CD4-positive, alpha-beta T cell treated with Interleukin-12 subunit alpha and Interleukin-12 subunit beta, for 1 hour (primary cell): Measurements from ENCODE around the gene AFDN.
"Not testable (repeated sequence)": the region's sequence is repeated elsewhere in the genome, so short reads cannot be mapped to it uniquely, and the experiment has no call there.

Experiments
- DNase-seq: peaks from one replicate; pipeline ENCODE4 v3.0.0-alpha.2; 2020

The AFDN gene

DNA sequence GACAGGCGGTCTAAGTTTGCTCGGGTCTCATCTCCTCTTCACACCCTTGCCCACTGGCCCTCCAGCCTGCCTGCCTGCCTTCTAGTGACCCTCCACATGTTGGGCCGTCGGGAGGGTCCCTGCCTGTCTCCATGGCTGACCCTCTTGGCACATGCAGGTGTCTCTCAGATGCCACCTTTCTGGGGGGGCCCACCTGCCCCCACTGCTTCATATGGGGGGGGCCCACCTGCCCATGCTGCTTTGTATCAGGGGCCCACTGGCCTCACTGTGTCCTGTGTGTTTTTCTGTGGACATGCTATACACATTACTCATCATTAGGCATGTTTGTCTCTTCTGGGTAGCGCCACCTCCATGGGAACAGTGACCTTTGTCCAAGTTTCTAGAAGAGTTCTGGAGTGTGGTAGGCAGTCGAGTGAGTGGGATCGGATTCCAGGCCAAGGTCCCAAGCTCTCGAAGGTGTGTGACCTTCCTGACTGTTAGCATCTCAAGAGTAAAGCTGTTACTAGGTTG, 130.3 kb downstream of the AFDN start:
- no peak for DNase-seq

DNA sequence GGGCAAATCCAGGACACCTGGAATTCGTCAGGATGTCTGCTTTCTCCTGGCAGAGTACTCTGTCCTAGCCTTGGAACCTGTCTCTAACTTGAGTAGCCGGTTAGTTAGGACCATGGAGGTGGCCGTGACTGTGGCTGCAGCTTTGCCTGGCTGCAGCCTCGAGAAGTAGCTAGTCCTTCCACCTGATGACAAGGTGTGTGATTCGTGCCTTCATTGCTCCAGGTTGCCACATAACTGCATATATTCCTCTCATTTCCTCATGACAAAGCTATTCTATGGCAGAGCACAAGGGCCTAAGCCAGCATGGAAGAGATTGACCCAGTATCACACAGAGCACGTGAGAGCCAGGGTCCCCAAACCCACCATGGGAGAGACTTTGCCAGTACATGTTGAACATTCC, 130.9 kb downstream of the AFDN start:
- DNase-seq = no peak

DNA sequence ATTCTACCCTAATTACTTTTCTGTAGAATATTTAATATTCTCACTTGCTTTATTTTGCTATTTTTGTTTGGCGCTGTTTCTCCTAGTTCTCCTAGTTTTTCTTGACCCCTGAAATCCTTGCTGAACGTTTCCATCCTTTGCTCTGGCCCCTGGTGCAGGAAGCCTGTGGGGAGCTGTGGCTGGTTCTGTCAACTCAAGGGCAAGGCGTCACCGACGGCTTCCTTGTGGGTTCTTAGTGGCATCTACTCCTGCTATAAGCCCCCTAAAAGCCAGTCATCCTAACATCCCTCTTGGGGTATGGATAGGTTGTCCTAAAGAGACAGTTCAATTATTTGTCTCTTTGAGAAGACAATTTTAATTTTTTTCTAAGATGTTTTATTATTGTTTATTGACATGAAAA, 133.9 kb downstream of the AFDN start:
- DNase-seq = no peak

DNA sequence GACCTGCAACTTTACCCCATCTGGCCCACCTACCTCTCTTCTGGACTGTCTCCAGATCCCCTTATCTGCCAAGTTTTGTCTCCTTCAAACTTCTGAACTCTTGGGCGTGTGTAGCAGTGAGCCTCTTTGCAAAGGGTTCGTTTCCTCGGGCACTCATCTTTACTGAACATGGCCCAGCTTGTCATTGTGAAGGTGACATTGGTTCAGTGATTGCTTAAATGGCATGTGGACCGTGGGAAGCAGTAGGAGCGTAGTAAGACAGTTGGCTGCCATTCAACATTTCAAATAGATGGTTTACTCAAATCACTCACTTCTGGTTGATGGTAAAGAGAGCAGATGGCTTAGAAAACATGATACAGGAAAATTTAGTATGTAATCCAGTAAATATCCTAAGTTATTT, 136.0 kb downstream of the AFDN start:
- no peak for DNase-seq

DNA sequence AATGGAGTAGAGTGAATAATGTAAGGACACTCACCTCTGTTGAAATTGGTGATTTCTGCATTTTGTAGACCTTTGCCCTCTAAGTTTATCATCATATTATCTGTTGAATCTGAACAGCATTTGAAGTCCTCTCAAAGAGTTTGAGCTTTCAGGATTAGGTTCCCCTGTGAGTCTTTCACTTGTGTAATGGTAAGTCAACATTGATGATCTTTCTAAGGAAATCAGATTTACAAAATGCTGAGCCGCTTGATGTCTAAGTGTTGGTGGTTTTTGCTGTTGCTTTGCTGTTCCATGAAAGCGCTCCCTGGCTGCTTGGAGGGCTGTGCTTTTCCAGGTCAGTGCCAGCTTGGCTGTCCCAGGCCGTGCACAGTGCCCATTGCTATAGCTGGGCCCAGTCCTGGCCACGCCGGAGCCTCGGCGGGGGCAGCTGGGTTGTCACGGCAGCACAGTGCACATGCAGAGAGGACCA, 136.9 kb downstream of the AFDN start:
- no peak for DNase-seq

DNA sequence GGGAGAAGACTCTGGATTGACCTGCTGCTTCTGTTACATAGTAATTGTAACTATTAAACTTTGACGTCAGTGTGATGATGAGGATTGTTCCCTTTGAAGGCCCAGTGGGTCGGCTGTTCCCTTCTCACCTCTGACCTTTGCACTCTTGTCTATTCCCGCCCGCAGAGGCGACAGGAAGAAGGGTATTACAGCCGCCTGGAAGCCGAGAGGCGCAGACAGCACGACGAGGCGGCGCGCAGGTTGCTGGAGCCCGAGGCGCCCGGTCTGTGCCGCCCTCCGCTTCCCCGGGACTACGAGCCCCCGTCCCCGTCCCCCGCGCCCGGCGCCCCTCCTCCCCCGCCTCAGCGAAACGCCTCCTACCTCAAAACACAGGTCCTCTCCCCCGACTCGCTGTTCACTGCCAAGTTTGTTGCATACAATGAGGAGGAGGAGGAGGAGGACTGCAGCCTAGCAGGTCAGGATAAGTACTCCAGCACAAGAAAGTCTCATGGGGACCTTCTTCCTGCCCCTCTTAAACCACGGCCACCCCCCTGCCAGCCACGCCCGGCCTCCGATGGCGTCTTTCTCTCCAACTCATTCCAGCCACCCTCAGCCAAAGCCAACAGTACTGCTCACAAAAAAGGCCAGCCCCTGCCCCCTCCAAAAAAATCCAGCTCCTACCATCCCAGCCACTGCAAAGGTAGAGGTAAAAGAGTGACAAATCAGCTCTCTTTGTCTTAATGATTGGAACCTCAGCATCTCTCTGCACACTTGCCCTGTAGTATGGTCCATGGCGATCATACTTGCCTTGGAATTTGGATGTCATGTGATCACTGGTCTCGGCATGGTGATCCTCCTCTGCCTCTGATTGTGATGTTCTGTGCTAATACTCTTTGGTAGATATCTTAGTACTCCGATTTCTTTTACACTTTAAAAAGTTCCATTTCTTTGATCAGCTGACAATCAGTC, 139.2 kb downstream of the AFDN start:
- no peak for DNase-seq

DNA sequence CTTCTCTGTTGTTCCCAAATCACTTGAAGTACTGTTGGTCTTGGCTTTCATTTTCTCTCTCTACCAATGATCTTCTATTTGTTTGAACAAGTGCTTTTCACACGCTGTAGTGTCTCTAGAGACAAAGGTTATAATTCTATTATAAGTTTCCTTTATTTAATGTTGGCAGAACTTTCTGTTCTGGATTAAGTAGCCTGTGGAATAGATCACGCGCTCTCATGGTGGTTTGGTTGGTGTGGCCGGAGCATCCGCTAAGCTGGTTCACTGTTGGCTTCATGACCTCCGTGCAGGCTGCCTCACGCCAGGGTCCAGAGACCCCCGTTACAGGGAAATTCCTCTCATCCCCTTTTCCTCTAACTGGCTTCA, 139.8 kb downstream of the AFDN start:
- DNase-seq = no peak

DNA sequence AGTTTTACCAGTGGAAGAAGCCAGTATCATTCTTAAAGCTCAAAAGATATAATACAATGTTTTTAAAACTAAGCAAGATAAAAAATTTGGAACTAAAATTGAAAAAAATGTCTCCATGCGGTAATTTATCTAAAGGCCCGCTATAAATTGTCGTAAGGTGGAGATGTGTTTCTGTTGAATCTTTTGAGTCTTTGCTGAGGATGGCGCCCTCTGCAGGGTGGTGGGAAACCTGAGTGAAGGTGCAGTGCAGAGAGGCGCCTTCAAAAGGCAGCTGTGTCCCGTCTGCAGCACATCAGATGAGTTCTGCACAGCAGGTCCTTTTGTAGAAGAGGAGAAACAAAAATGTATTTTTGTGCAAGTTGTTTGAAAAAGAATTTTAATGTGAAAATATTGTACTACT, 141.4 kb downstream of the AFDN start:
- DNase-seq = no peak

DNA sequence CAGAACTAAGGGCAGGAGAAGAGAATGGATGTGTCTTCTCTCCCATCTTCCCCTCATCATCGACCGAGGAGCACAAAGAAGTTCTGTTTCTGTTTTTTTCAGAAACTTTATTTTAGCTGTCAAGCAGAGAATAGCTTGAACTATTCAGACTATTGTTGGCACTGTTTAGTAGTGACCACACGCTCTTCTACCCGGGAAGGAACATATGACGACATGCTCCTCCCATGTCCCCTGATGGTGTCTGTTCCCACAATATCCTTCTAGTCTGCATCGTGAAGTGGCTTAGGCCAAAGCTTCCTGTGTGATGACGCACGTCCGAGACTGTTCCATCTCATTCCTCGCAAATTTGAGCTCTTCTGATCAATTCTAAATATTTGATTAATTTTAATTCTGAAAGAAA, 143.5 kb downstream of the AFDN start:
- DNase-seq = no peak

DNA sequence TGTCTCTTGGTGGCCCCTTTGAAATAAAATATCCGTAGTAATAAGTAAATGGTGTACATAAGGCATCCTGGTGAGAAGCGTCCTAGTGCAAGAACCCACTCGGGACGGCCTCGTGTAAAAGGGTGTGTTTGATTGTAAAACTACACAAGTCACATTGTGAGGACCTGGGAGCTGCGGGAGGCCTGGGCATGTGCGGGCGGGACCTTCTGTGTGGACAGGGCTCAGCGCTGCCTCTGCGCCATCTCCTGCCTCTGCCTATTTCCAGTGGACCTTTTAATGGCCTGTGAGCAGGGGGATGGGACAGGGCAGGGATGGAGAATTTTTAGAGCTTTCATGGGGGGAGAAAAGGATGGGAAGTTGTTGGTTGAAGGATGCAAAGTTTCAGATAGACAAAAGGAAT, 145.5 kb downstream of the AFDN start:
- no peak for DNase-seq

DNA sequence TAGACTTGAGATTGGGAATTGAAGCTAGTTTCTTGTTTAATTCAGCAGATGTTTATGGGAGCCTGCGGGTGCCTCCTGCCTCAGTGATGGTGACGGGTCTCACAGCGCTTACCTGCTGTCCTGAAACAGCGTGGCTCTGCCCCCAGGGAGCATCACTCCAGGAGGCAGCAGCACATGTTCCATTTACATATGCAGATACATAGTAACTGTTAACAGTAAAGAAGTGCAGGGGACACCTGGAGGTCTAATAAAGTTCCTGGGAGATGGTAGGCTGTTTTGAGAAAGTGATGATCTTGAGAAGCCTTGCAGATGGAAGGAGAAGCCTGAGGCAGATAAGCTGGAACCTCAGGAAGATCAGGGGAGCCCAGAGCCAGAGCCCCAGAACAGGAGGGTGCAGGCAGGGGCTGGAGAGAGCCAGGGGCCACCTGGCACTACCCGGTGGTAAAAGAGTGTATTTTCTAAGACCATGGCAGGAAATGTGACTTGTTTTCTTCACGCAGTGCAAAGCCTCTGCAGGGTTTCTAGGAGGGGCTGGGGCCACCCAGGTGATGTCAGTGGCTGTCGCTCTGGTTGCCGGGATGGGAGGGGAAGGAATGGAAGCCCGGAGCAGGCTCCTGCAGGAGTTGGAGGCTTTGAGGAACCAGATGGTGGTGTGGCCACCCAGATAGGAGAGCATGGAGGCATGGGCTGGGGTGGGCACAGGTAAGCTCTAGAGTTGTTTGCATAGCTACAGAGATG, 146.6 kb downstream of the AFDN start:
- DNase-seq = no peak

DNA sequence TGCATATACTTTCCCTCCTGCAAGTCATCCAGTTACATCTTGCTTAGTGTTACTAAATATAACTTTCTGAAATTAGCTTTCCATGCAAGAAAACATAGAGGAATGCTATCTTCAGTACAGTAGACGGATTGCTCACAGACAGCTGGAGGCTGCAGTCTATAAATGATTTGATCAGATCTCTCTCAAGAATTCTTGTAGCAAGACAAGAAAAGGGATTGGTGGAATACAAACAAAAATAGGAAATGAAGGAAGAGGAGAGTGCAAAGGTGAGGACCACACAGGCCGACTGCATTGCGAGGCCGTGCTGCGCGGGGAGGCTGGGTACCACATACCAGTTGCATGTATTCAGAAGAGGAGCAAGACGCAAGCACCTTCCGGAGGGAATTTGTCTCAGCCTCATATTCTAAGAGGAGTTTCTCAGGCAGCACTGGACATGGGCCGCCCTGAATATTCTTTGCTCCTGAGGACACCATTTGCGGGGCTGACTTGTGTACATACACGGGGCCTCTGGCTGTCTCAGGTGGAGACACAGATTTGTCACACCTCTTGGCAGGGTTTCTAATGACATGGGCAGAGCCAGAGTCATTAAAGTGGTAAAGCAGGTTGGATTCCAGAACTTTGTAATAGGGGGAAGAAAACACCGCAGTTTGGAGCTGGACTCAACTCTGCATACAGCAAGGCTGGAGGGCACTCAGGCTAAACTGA, 148.1 kb downstream of the AFDN start:
- DNase-seq = no peak

DNA sequence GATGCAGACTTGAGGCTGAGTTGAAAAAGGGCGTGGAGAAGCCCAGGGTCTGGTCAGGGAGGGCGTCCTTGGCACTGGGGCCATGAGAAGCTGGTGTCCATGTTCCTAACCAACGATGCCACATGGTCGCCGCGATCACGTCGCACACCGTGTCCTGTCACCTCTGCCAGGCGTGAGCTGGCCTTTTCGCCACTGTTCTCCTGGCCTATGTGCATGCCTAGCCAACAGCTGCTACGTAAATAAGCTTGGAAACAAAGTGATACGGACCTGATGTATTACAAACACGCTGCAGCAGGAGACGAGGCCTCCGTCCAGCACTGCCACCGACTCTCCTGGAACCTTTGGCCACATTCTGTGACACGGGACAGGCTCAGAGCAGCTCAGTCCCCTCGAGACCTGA, 148.7 kb downstream of the AFDN start:
- no peak for DNase-seq

DNA sequence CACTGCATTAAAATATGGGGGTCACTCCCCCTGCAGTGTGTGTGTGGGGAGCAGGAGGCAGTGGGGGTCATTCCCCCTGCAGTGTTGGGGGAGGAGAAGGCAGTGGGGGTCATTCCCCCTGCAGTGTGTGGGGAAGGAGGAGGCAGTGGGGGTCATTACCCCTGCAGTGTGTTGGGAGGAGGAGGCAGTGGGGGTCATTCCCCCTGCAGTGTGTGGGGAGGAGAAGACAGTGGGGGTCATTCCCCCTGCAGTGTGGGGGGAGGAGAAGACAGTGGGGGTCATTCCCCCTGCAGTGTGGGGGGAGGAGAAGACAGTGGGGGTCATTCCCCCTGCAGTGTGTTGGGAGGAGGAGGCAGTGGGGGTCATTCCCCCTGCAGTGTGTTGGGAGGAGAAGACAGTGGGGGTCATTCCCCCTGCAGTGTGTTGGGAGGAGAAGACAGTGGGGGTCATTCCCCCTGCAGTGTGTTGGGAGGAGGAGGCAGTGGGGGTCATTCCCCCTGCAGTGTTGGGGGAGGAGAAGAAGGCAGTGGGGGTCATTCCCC, 149.5 kb downstream of the AFDN start:
- not testable (repeated sequence) for DNase-seq

DNA sequence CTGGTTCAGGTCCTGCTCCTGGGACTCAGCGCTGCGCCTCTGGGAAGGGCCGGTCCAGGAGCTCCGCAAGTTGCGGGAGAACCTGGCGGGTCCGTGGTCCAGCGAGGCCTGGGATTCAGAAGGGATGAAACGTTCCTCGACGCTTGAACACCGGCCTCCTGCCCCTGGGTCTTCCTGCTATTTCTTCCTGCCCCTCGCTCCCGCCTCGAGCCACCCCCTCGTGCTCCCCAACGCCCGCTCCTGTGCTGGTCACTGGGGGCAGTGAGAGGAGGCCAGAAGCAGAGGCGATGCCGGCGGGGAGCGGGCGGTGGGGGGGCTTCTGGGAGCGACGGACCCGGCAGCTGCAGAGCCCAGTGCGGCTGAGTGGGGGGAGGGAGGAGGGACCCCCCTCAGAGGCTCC, 150.0 kb downstream of the AFDN start:
- no peak for DNase-seq

DNA sequence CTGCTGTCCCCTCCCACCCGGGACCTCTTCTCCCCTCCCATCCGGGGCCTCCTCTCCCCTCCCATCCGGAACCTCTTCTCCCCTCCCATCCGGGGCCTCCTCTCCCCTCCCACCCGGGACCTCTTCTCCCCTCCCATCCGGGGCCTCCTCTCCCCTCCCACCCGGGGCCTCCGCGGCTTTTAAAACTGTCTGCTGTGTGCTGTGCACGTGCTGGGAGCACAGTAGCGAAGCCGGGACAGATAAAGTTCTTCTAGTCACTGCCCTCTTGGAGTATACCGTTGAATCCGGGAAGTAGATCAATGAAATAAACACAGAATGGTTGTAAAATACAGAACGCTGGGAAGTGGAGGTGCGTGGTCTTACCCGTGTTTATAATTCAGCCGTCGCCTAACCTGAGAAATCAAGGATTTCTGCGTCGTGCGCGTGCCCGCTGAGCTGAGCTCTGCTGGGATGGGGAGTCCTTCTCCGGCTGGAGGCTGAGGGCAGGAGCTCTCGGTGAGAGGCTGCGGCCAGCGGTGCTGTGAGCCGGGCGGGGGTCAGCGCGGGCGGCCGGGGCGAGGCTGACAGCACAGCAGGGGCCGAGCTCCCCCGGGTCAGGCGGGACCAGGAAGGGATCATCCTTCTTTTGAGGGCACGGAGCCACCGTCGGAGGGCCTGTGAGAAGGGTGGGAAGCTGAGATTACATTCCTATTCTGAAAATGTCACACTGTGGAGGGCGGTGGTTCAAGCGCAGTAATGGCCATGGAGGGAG, 151.2 kb downstream of the AFDN start:
- no peak for DNase-seq

DNA sequence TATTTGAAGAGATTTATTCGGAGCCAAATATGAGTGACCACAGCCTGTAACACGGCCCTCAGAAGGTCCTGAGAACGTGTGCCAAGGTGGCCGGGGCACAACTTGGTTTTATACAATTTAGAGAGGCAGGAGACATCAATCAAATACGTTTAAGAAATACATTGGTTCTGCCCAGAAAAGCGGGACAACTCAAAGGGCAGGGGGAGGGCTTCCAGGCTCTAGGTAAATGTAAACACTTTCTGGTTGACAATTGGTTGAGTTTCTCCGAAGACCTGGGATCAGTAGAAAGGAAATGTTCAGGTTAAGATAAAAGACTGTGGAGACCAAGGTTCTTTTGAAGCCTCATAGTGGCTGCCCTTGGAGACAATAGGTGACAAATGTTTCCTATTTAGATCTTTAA, 151.9 kb downstream of the AFDN start:
- no peak for DNase-seq

DNA sequence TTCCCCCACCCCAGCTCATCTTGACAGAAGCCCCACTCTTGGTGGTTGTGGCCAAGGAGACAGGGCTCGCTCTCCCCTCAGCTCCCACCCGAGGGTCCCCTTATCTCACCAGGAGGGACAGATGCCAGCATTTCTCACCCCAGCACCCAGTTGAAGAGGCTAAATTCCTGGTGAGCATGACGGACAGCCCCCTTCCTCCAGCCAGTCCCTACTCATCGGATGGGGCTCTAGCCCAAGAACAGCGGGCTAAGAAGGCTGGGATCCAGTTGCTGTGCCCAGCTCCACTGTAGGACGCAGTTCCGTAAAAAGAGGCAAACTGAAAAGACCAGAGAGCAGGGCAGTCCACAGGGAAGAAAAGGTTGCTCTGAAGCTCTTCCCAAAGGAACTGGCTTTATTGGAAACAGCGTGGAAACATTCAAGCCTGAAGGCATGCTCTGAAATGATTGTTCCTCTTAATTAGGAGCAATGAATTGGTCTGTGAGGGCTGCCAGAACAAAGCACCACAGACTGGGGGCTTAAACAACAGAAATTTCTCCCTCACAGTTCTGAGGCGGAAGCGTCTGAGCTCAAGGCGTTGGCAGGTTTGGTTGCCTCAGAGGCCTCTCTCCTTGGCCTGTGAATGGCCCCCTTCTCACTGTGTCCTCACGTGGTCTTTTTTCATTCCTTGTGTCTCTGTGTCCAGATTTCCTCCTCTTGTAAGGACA, 152.9 kb downstream of the AFDN start:
- no peak for DNase-seq

DNA sequence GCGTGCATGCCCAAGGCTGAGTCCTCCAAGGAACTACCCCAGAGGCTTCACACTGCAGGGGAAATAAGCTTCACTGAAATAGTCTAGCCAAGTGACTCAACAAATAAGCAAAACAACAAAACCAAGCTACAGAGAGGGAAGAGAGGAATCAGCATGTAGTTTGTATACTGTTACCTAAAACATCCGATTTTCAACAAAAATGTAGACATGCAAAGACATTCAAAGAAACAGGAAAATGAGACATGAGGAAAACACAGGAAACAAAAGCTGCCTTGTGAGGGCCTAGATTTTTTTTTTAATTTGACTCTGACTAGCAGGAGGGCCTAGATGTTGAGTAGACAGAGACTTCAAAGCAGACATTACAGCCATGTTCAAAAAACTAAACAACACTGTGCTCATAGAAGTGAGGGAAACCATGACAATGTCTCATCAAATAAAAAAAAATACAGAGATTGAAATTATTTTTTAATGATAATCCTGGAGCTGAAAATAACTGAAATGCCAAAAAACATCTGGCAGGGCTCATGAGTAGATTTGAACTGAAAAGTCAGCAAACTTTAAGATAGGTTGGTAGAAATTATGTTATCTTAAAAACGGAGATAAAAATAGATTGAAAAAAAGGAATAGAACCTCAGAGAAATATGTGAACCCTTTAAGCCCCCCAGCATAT, 154.3 kb downstream of the AFDN start:
- DNase-seq = no peak

DNA sequence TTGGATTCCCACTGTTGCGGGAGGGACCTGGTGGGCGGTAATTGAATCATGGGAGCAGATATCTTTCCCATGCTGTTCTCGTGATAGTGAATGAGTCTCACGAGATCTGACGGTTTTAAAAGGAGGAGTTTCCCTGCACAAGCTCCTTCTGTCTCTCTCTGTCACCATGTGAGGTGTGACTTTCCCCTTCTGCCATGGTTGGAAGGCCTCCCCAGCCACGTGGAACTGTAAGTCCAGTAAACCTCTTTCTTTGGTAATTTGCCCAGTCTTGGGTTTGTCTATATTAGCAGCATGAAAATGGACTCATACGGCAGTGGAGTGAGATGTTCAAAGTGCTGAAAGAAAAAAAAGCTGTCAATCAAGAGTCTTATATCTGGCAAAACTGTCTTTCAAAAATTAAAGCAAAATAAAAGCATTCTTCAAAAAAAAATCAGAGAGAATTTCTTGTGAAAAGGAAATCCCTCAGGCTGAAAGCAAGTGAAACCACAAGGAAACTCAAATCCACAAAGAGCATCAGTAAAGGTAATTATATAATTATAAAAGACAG, 155.3 kb downstream of the AFDN start:
- no peak for DNase-seq
